H1 (cell line): ENCODE data around the gene GSE1. TPM values are rescaled to one million over a fixed set of nuclear protein-coding genes. Genes with fewer than 3 reads are reported as not detected.

Source experiments
- CTCF ChIA-PET: fragments of 300-600 bp; sonication (Branson Sonifier 250); formaldehyde crosslinking; loops from one replicate; lab custom pipeline; 2021; ENCODE audit not compliant: partially characterized antibody; lab: Charles Lee
- POLR2A ChIA-PET: fragments of 300-600 bp; sonication (Branson Sonifier 250); formaldehyde crosslinking; loops from one replicate; lab custom pipeline; 2021; ENCODE audit warnings: inconsistent platforms; ENCODE audit not compliant: partially characterized antibody; lab: Charles Lee
- DNase-seq, 2 experiments: peaks; one replicate each; pipeline versions ENCODE4 v3.0.0 to v3.0.0-alpha.2; 2010 to 2022; ENCODE audit warnings: low spot score in 2 of 2, low read depth in 1 of 2, mixed read lengths in 1 of 2
- FAIRE-seq: peaks from 2 replicates; lab custom pipeline; 2011; peaks lifted over from hg19 to GRCh38; lab: Jason Lieb, UNC
- H2AFZ ChIP-seq: 2 replicates; pipeline ENCODE4 v1.8.1; 2012; ENCODE audit warnings: low read length, inconsistent platforms
- H2AK5ac ChIP-seq: 2 replicates; pipeline ENCODE4 v1.6.1; 2013; ENCODE audit warnings: low read depth, low read length
- H2BK120ac ChIP-seq: replicated peaks from 2 replicates; pipeline ENCODE3; 2013; ENCODE audit warnings: low read depth, low read length, inconsistent platforms
- H2BK12ac ChIP-seq: 2 replicates; pipeline ENCODE4 v1.6.1; 2013; ENCODE audit warnings: low read depth, low read length
- H2BK15ac ChIP-seq: 2 replicates; pipeline ENCODE4 v1.6.1; 2013; ENCODE audit warnings: low read length
- H2BK20ac ChIP-seq: 2 replicates; pipeline ENCODE4 v1.6.1; 2013; ENCODE audit warnings: low read length
- H2BK5ac ChIP-seq: 2 replicates; pipeline ENCODE4 v1.6.1; 2013; ENCODE audit warnings: low read depth, low read length
- H3K14ac ChIP-seq: 2 replicates; pipeline ENCODE4 v1.6.1; 2013; ENCODE audit warnings: inconsistent platforms; ENCODE audit not compliant: insufficient read length
- H3K18ac ChIP-seq: 2 replicates; pipeline ENCODE4 v1.6.1; 2013; ENCODE audit warnings: low read length; ENCODE audit errors: extremely low read depth
- H3K23ac ChIP-seq: 2 replicates; pipeline ENCODE4 v1.6.1; 2013; ENCODE audit warnings: inconsistent platforms; ENCODE audit not compliant: insufficient read length
- H3K23me2 ChIP-seq: 2 replicates; pipeline ENCODE4 v1.6.1; 2013; ENCODE audit warnings: low read depth, low read length
- H3K27ac ChIP-seq: 2 replicates; pipeline ENCODE4 v1.6.1; 2011; ENCODE audit warnings: low read depth, low read length, inconsistent platforms
- H3K27me3 ChIP-seq, 4 experiments: replicated peaks in 1 of 4; 1 replicate in 1 of 4; 2 replicates in 3 of 4; pipeline versions ENCODE4 v1.6.1 to v1.8.1; 2011 to 2013; ENCODE audit warnings: low read length in 3 of 4, mild to moderate bottlenecking in 3 of 4, inconsistent platforms in 2 of 4, mixed read lengths in 2 of 4, moderate library complexity in 1 of 4; ENCODE audit not compliant: control insufficient read depth in 3 of 4, insufficient read depth in 3 of 4; ENCODE audit errors: extremely low read depth in 1 of 4
- H3K36me3 ChIP-seq, 4 experiments: 2 replicates each; pipeline versions ENCODE4 v1.6.1 to v1.8.1; 2011 to 2013; ENCODE audit warnings: mild to moderate bottlenecking in 4 of 4, low read length in 3 of 4, moderate library complexity in 2 of 4, control low read depth in 1 of 4, inconsistent platforms in 1 of 4; ENCODE audit not compliant: insufficient read depth in 4 of 4, control insufficient read depth in 2 of 4
- H3K4ac ChIP-seq: replicated peaks from 2 replicates; pipeline ENCODE3; 2013; ENCODE audit warnings: low read length, low read depth, mixed read lengths, inconsistent platforms; ENCODE audit not compliant: insufficient read length
- H3K4me1 ChIP-seq, 4 experiments: replicated peaks in 1 of 4; 1 replicate in 1 of 4; 2 replicates in 3 of 4; pipeline versions ENCODE4 v1.6.1 to v1.8.1; 2011 to 2013; ENCODE audit warnings: low read length in 3 of 4, inconsistent platforms in 2 of 4, mixed read lengths in 1 of 4; ENCODE audit not compliant: insufficient read depth in 4 of 4, control insufficient read depth in 3 of 4
- H3K4me2 ChIP-seq, 2 experiments: 2 replicates each; pipeline versions ENCODE4 v1.6.1 to v1.8.1; 2011 to 2013; ENCODE audit warnings: low read depth in 2 of 2, low read length in 2 of 2, control low read depth in 1 of 2, inconsistent platforms in 1 of 2, mild to moderate bottlenecking in 1 of 2; ENCODE audit not compliant: insufficient read depth in 1 of 2
- H3K4me3 ChIP-seq, 4 experiments: fragments of 200-600, 300-600 bp in 1 of 4; sonication (generic), shearing (Covaris generic), sonication (Bioruptor Twin) in 1 of 4; 2 replicates each; pipeline versions ENCODE4 v1.5.1 to v1.8.1; 2011 to 2016; ENCODE audit warnings: low read length in 4 of 4, low read depth in 3 of 4, control low read depth in 2 of 4, inconsistent platforms in 2 of 4, mild to moderate bottlenecking in 2 of 4, mixed read lengths in 1 of 4, moderate library complexity in 1 of 4; ENCODE audit not compliant: insufficient read depth in 2 of 4; ENCODE audit errors: extremely low read depth in 1 of 4
- H3K56ac ChIP-seq: replicated peaks from 2 replicates; pipeline ENCODE3; 2013; ENCODE audit warnings: low read depth, mild to moderate bottlenecking, mixed read lengths, low read length, inconsistent platforms; ENCODE audit not compliant: insufficient read length
- H3K79me1 ChIP-seq: 2 replicates; pipeline ENCODE4 v1.6.1; 2013; ENCODE audit warnings: low read depth, low read length, control low read depth
- H3K79me2 ChIP-seq, 2 experiments: 2 replicates each; pipeline versions ENCODE4 v1.6.1 to v1.8.1; 2012 to 2013; ENCODE audit warnings: low read length in 2 of 2, mild to moderate bottlenecking in 2 of 2, inconsistent platforms in 1 of 2; ENCODE audit not compliant: insufficient read depth in 2 of 2, control insufficient read depth in 1 of 2
- H3K9ac ChIP-seq, 4 experiments: replicated peaks in 1 of 4; 1 replicate in 1 of 4; 2 replicates in 3 of 4; pipeline versions ENCODE4 v1.6.1 to v1.8.1; 2011 to 2013; ENCODE audit warnings: low read depth in 3 of 4, low read length in 3 of 4, control low read depth in 2 of 4, mild to moderate bottlenecking in 2 of 4, moderate library complexity in 2 of 4, inconsistent platforms in 1 of 4; ENCODE audit errors: extremely low read depth in 1 of 4
- H3K9me3 ChIP-seq, 2 experiments: 2 replicates each; pipeline versions ENCODE4 v1.6.1 to v1.8.1; 2012 to 2013; ENCODE audit warnings: mild to moderate bottlenecking in 2 of 2, moderate library complexity in 2 of 2, control low read depth in 1 of 2, inconsistent platforms in 1 of 2, low read depth in 1 of 2, low read length in 1 of 2, mixed read lengths in 1 of 2; ENCODE audit not compliant: insufficient read depth in 2 of 2
- H4K20me1 ChIP-seq, 2 experiments: replicated peaks in 1 of 2; 2 replicates each; pipeline versions ENCODE3 to v1.8.1; 2011 to 2013; ENCODE audit warnings: inconsistent platforms in 2 of 2, low read length in 2 of 2, mild to moderate bottlenecking in 1 of 2; ENCODE audit not compliant: insufficient read depth in 2 of 2, control insufficient read depth in 1 of 2
- H4K5ac ChIP-seq: 2 replicates; pipeline ENCODE4 v1.6.1; 2013; ENCODE audit warnings: low read length, low read depth, mixed read lengths, inconsistent platforms; ENCODE audit not compliant: insufficient read length
- H4K8ac ChIP-seq: 2 replicates; pipeline ENCODE4 v1.8.0; 2013; ENCODE audit warnings: mild to moderate bottlenecking, moderate library complexity, low read length, inconsistent platforms; ENCODE audit not compliant: insufficient read depth; ENCODE audit errors: extremely low read depth
- H4K91ac ChIP-seq: replicated peaks from 2 replicates; pipeline ENCODE3; 2013; ENCODE audit warnings: low read length, mixed read lengths, inconsistent platforms; ENCODE audit not compliant: insufficient read length
- BRCA1 ChIP-seq: IDR thresholded peaks from 2 replicates; pipeline ENCODE4 v1.6.1; 2012; ENCODE audit warnings: low read depth, low read length, improper control_type of control experiment
- CTBP2 ChIP-seq: IDR thresholded peaks from 2 replicates; pipeline ENCODE4 v1.7.0; 2011; ENCODE audit warnings: borderline replicate concordance, mild to moderate bottlenecking, moderate library complexity, mixed read lengths, low read length; ENCODE audit not compliant: insufficient read depth, insufficient read length
- CTCF ChIP-seq, 3 experiments: IDR thresholded peaks; 1 replicate in 2 of 3; 2 replicates in 1 of 3; pipeline versions ENCODE4 v1.5.1 to v1.6.1; 2011; ENCODE audit warnings: low read length in 3 of 3, mild to moderate bottlenecking in 3 of 3, inconsistent platforms in 2 of 3, low read depth in 1 of 3, moderate library complexity in 1 of 3; ENCODE audit not compliant: insufficient read depth in 1 of 3; ENCODE audit errors: control extremely low read depth in 1 of 3
- NRF1 ChIP-seq: IDR thresholded peaks from 2 replicates; pipeline ENCODE4 v1.6.1; 2011; ENCODE audit warnings: mild to moderate bottlenecking, low read depth, low read length, improper control_type of control experiment
- POLR2A ChIP-seq, 2 experiments: IDR thresholded peaks; 1 replicate in 1 of 2; 2 replicates in 1 of 2; pipeline ENCODE4 v1.6.1; 2011; ENCODE audit warnings: low read depth in 2 of 2, low read length in 2 of 2, mild to moderate bottlenecking in 2 of 2; ENCODE audit errors: control extremely low read depth in 1 of 2
- SRF ChIP-seq: IDR thresholded peaks from 2 replicates; pipeline ENCODE4 v1.6.1; 2011; ENCODE audit warnings: mild to moderate bottlenecking, low read depth, low read length, moderate library complexity
- TAF1 ChIP-seq: IDR thresholded peaks from 2 replicates; pipeline ENCODE4 v1.6.1; 2011; ENCODE audit warnings: mild to moderate bottlenecking, low read depth, low read length
- TCF12 ChIP-seq: IDR thresholded peaks from 2 replicates; pipeline ENCODE4 v1.6.1; 2011; ENCODE audit warnings: low read depth, mild to moderate bottlenecking, low read length
- TEAD4 ChIP-seq: IDR thresholded peaks from 2 replicates; pipeline ENCODE4 v1.6.1; 2012; ENCODE audit warnings: low read depth, low read length, inconsistent platforms, mixed read lengths
- WGBS, 2 experiments: shearing (Covaris generic) in 1 of 2; methylation state at CpG; one replicate each; pipeline versions ENCODE4 v1.1.6 to v1.1.7; 2013 to 2015; ENCODE audit warnings: low lambda C conversion rate in 2 of 2, mixed read lengths in 2 of 2, inconsistent platforms in 1 of 2, low coverage in 1 of 2, missing lambda C conversion rate in 1 of 2; ENCODE audit not compliant: insufficient replicate concordance in 2 of 2, insufficient coverage in 1 of 2, insufficient read length in 1 of 2; ENCODE audit errors: extremely low coverage in 1 of 2, missing lambda C conversion rate in 1 of 2; 5-methylcytosine and 5-hydroxymethylcytosine counted together
- polyA plus RNA-seq, 7 experiments: library from polyadenylated mRNA; depleted of rRNA in 3 of 7; stranded (reverse) in 5 of 7; unstranded in 2 of 7; fragments of >200 nt in 5 of 7; fragments of 200-250 nt in 2 of 7; gene quantifications; 1 replicate in 5 of 7; 2 replicates in 1 of 7; 4 replicates in 1 of 7; pipeline versions ENCODE4 v1.2.1 to v1.2.3, GENCODE V29; 2011 to 2013; ENCODE audit warnings: missing spikeins in 2 of 7, mixed read lengths in 2 of 7
- total RNA-seq: library from RNA; stranded (reverse); fragmentation: NEBNext Ultra II Directional; extraction: Animal tissue kit (Norgen Biotek cat#: 25700); gene quantifications from 2 replicates; pipeline ENCODE4 v1.2.1, GENCODE V29; 2021

The GSE1 gene
- total and polyA plus RNA-seq, 2 of the 8 experiments (the other 6 are each of a cell fraction or from before 2014, with no cell fraction given) = 26.0 to 65.6 TPM

GRCh38 chr16:85567101-85567866 lies 45.8 kb upstream of the GSE1 start:
- H3K23me2 ChIP-seq = peaks cover 5% of the 10 kb centered on the region; the same call in 1 of the 2 replicates
- H2BK12ac ChIP-seq = peak overlapping the region; percentile 90; the same call in 1 of the 2 replicates
- H3K9me3 ChIP-seq = no peaks in the 10 kb centered on the region
- H3K23ac ChIP-seq = no peak overlapping the region
- H3K56ac ChIP-seq = no peak overlapping the region
- ChIA-PET CTCF (interaction anchor here (0.9 to 9.4 kb wide), 26 partner anchors 10 to 292 kb away, joined by 3 to 173 read pairs (median 5); no protein-coding TSS in a partner anchor), POLR2A (interaction anchor here (1.3 to 2.6 kb wide), 4 partner anchors 10 to 42 kb away, joined by 4 to 9 read pairs (median 6); no protein-coding TSS in a partner anchor)
- H4K20me1 ChIP-seq = peaks cover 3 to 18% of the 10 kb centered on the region in 2 experiments
- peaks cover 23 to 64% (median 41%) of the 10 kb centered on the region in 4 experiments for H3K4me1 ChIP-seq
- 0 out of 8 replicates have a peak overlapping the region, but pooled peaks of 1 of the 4 experiments have one; percentile 0 for H3K4me3 ChIP-seq
- H2BK15ac ChIP-seq = 0 out of 2 replicates have a peak overlapping the region, but pooled peaks have one; percentile 19
- H3K4me2 ChIP-seq = 0 out of 4 replicates have a peak overlapping the region, but pooled peaks have one; percentile 5 to 8
- H3K9ac ChIP-seq = no peak overlapping the region
- peak overlapping the region; percentile 77; the same call in 1 of the 2 replicates for H2AK5ac ChIP-seq
- H4K91ac ChIP-seq = peak overlapping the region; percentile 87
- no peak overlapping the region for H3K14ac ChIP-seq
- no peak overlapping the region for H3K27ac ChIP-seq
- 77% methylated on average over 24 of the region's 27 CpGs; no CpG with 5 or more reads in 1 of the 2 experiments for WGBS, 2 experiments
- FAIRE-seq (no peak), DNase-seq (peak in 1 of 2 experiments; percentile 56)
- peak overlapping the region; percentile 67; the same call in 1 of the 2 replicates for H2BK20ac ChIP-seq
- H3K36me3 ChIP-seq = peaks cover 0 to 2% (median 0%) of the 10 kb centered on the region in 4 experiments; a peak in 2 of 8 replicates
- H3K4ac ChIP-seq = peak overlapping the region; percentile 82
- peaks cover 16% of the 10 kb centered on the region for H3K79me1 ChIP-seq
- no peak overlapping the region for H2AFZ ChIP-seq
- H3K18ac ChIP-seq = peak overlapping the region; percentile 94
- peaks cover 0 to 3% (median 0%) of the 10 kb centered on the region in 4 experiments; a peak in 2 of 7 replicates for H3K27me3 ChIP-seq
- no peak overlapping the region for H4K8ac ChIP-seq
- H2BK120ac ChIP-seq = no peak overlapping the region
- peaks cover 0 to 74% of the 10 kb centered on the region in 2 experiments; a peak in 3 of 4 replicates for H3K79me2 ChIP-seq
- H2BK5ac ChIP-seq = peak overlapping the region; percentile 89; the same call in 1 of the 2 replicates
- H4K5ac ChIP-seq = no peak overlapping the region
- TF ChIP-seq BRCA1 = no peak
- no peak for TF ChIP-seq POLR2A (IDR thresholded peaks at IDR 0.05; ENCODE audit: control extremely low read depth in 1 of 2, low read depth in 2 of 2, low read length in 2 of 2)
- TF ChIP-seq CTBP2 = no peak
- peak in 1 of 3 experiments; percentile 19; a peak in 1 of 4 replicates for TF ChIP-seq CTCF (IDR thresholded peaks at IDR 0.05; ENCODE audit: control extremely low read depth in 1 of 3, insufficient read depth in 1 of 3, low read depth in 1 of 3, low read length in 3 of 3)
- TF ChIP-seq TEAD4 = no peak
- no peak for TF ChIP-seq NRF1
- TF ChIP-seq TCF12 = no peak
- TF ChIP-seq TAF1 = no peak
- TF ChIP-seq SRF = no peak
